ENCODE results near the gene IRAK1BP1.
"Not testable (repeated sequence)": the region's sequence is repeated elsewhere in the genome, so short reads cannot be mapped to it uniquely, and the experiment has no call there.

IRAK1BP1 gene

DNA sequence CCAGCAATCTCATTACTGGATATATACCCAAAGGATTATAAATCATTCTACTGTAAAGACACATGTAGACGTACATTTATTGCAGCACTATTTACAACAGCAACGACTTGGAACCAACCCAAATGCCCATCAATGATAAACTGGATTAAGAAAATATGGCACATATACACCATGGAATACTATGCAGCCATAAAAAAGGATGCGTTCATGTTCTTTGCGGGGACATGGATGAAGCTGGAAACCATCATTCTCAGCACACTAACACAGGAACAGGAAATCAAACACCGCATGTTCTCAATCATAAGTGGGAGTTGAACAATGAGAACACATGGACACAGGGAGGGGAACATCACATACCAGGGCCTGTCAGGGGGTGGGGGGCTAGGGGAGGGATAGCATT, 22.6 kb downstream of the IRAK1BP1 start:
- not testable (repeated sequence) for DNase-seq (ENCODE audit: low spot score)

DNA sequence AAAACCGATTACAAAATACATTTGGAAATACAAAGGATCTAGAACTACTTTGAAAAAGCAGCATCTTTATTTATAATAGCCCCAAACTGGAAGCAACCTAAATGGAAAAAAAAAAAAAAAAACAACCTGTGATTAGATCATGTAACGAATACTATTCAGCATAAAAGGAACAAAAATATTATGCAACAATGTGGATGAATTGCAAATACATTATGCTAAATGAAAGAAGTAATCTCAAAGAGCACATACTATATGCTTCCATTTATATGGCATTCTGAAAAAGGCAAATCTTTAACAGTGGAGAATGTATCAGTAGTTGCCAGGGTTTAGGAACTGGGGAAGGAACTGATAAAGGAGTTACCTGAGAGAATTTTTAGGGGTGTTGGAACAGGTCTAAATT, 28.9 kb downstream of the IRAK1BP1 start:
- DNase-seq (ENCODE audit: low spot score), result no peak

DNA sequence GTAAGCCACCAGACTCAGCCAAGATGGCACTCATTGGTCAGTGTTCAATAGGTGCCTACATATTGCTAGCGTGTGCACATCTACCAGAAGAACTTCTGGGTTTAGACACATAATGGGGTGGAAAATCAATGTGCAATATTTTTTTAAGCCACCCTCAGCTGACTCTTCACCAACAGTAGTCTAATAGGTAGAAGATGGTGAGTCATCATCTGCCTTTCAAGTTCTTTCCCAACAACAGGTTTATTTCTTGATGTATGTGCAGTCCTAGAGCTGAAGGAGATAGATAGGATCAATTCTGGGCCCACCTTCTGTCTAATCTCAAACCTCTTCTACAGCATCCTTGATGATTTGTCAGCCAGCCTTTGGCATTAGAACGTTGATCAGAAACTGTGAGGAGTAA, 41.3 kb downstream of the IRAK1BP1 start:
- DNase-seq (ENCODE audit: low spot score), result no peak

DNA sequence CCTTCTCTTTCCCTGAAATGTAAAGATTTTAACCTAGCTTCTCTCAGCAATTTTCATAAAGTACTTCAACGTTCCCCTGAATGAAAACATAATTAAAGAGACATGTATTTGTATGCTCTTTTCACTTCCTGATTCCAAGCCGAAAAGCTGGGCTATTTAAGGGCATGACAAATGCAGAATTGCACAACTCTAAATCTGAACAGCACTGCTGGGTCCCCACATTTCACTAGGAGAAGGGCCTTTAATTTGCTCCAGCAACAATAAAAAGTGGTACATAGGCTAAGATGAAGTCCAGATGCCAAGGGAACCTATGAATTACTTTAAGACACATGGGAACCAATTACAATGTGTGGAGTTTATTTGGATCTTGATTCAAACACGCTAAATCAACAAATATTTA, 42.0 kb downstream of the IRAK1BP1 start:
- DNase-seq (ENCODE audit: low spot score), result no peak

DNA sequence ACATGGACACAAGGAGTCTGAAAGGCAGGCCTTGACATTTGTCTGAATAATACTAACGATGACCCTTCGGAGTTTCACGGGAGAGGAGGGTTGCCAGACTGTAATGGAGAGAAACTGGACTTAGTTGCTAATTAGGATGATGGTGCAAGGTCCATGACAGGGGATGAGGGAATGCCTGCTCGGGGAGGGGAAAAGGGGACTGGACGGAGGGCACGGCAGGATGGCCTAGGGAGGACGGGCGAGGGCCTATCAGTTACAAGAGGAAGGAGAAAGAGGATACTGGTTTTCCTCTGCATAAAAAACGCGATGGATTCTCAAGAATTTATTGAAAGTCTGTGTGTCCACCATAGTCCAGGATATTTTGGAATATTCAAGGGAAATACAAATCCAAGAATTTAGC, 42.7 kb downstream of the IRAK1BP1 start:
- DNase-seq (ENCODE audit: low spot score), result no peak

DNA sequence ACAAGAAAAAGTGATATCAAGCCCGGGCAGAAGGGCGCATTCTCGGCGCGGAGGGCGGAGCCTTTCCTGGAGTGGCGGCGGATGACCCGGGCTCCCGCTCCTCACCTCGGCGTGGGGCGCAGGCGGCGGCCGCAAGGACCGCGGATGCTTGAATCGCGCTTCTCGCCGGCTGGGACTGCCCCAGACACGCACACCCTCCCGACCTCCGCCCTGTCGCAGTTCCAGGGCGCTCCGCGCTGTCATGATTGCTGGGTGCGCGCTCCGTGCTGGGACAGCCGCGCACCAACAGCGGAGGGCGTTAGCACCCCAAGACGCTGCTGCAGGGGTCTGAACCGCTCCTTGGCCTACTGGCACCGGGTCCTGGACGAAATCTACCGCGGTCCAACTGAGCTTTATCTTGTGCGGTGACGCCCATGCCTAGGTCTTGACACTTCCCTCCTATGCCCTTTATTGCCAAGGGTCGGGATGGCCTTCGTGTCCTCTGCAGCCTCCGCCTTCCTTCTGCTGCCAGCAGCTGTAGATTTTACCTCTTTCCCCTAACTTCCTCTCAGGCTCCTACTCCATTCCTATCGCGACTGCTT, 43.3 kb downstream of the IRAK1BP1 start:
- peak; percentile 24 for DNase-seq (ENCODE audit: low spot score)

DNA sequence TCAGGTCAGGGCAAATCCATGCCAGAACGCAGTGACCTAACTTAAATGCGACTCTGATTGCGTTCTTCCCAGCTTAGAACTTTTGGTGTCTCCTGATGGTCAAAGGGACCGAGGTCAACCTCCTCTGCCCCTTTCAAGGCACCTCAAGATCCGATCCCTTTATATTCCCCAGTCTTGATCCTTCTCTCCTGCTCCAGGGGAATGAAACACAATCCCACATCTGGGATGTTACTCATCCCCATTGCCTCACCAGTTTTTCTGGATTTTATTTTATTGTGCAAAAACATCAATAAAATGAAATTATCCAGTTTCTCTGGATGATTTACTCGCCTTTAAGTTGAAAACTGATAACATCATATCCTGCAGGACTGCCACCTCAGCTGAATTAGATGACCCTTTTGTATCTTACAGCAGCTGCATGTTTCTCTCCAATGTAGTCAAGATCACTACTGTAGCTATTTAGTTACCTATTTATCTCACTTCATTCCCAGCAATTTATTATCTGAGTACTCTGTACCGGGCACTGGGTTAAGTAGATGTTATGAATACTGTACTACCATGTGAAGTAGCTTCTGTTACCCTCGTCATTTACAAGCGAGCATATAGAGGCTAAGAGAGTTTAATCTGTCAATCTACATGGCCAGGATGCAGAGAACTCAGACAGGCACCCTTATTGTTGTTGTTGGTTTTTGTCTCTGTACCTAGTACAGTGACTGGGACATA, 44.0 kb downstream of the IRAK1BP1 start:
- no peak for DNase-seq (ENCODE audit: low spot score)

DNA sequence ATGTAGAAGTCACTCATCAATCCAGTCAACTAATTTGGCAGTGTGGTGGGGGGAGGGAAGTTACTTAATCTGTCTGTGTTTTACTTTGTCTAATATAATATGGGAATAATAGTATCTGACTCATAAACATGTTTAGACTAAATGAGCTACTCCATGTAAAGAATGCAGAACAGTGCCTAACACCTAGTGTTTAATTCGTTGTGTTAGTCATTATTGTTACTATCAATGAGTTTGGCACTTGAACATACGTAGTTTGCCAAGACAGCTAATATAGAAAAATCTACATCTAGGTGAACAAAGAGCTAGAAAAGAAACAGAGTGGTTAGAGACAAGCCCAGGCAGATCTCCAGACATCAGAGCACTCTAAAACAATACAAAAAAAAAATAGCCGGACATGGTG, 49.1 kb downstream of the IRAK1BP1 start:
- no peak for DNase-seq (ENCODE audit: low spot score)

DNA sequence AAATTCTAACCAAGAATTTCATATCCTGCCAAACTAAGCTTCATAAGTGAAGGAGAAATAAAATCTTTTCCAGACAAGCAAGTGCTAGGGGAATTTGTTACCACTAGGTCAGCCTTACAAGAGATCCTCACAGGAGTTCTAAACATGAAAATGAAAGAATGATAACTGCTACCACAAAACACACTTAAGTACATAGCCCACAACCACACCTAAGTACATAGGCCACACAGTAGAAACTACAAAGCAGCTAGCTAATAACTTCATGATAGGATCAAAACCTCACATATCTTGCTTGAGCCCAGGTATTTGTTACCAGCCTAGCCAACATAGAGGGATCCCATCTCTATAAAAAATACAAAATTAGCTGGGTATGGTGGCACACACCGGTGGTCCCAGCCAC, 50.4 kb downstream of the IRAK1BP1 start:
- DNase-seq (ENCODE audit: low spot score), result no peak

DNA sequence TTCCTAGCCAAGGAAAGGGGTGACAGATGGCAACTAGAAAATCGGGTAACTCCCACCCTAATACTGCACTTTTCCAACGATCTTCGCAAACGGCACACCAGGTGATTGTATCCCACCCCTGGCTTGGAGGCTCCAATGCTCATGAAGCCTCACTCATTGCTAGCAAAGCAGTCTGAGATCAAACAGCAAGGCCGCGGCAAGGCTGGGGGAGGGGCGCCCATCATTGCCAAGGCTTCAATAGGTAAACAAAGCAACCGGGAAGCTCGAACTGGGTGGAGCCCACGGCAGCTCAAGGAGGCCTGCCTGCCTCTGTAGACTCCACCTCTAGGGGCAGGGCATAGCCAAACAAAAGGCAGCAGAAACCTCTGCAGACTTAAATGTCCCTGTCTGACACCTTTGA, 53.8 kb downstream of the IRAK1BP1 start:
- DNase-seq (ENCODE audit: low spot score), result not testable (repeated sequence)

DNA sequence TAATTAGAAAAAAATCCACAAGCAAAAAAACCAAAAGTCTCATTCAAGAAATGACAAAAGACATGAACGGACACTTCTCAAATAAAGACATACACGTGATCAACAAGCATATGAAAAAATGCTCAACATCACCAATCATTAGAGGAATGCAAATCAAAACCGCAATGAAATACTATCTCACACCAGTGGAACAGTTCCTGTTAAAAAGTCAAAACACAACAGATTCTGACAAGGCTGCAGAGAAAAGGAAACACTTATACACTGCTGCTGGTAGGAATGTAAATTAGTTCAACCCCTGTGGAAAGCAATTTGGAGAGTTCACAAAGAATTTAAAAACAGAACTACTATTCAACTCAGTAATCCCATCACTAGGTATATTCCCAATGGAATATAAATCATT, 58.0 kb downstream of the IRAK1BP1 start:
- DNase-seq (ENCODE audit: low spot score), result no peak

DNA sequence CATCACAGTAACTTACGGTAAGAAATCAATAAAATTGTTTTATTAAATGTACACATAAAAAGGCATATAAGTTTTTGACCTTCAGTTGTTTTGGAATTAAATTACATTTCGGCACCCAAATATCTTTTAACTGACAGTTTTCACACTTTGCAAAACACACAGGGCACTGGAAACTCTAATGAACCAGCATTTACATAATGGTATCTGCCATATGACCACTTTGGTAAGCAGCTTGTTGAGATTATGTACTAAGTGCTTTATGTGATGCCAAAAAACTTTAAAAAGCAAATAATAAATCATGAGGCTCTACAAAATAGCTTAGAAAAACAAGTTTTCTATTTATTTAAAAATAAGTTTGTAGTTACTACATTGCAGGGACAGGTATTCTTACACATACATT, 68.2 kb downstream of the IRAK1BP1 start:
- DNase-seq (ENCODE audit: low spot score), result no peak

DNA sequence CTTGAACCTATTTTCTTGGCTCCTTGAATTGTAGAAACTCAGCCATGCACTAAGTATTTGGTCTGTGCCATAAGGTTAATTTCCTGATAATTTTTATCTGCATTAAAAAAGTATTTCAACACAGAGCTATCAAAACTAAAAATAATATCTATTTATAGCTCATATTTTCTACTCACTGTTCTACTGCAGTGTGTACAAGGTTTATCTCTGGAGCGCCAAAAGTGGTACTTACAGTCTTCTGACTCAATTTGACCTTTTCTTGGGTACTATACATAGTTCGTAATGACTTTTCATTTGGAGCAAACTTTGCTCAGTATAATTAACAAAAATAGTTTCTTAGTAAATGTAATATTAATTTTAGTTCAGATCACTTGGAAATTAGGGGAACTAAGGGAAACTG, 69.2 kb downstream of the IRAK1BP1 start:
- no peak for DNase-seq (ENCODE audit: low spot score)

DNA sequence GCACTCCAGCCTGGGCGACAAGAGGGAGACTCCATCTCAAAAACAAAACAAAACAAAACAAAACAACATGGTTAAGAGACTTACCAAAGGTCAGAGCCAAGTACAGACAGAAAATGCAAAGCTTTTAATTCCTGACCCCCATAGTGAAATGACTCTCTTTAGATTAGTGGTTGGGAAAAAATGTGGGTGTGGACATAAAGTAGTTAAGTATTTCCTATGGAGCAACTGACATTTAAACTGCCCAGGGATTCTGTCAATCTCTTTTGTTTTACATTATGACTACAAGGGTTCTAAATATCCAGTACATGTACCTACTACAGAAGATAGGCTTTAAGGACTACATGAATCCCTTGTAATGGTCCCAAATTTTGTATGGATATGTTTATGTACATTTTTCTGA, 75.1 kb downstream of the IRAK1BP1 start:
- DNase-seq (ENCODE audit: low spot score), result no peak

DNA sequence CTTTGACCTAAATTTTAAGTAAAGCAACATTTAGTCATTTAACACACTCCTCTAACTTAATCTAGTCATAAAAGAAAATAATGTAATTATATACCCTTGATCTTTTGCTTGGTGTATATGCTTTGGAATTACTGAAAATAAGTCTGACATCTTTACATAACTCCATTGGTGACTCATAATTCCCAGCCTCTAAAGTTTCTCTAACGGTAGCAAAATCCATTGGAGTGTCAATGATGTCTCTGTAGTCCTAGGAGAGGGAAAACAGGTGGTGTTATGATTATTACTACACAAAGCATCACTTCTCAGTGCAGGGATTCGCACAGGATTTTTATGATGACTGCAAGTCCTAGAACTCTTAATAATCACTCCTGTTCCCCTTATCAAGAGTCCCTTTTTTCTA, 80.2 kb downstream of the IRAK1BP1 start:
- no peak for DNase-seq (ENCODE audit: low spot score)

DNA sequence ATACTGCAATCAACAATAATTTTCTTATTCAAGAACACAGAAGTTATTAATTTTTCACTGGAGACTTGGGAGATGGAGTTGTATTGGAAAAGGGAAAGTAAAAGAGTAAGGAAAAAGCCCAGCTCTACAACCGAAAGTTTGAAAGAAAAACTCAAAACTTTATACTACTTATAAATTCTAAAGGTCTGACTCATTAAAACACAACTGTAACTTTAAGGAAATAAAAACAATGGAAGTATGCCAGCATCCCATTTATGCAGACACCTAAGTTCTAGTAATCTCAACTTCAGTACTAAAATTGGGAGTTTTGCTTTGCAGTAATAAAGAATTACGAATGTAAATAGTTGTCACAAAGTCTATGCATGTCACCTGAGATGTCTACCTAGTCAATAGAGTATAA, 80.6 kb downstream of the IRAK1BP1 start:
- DNase-seq (ENCODE audit: low spot score), result no peak

DNA sequence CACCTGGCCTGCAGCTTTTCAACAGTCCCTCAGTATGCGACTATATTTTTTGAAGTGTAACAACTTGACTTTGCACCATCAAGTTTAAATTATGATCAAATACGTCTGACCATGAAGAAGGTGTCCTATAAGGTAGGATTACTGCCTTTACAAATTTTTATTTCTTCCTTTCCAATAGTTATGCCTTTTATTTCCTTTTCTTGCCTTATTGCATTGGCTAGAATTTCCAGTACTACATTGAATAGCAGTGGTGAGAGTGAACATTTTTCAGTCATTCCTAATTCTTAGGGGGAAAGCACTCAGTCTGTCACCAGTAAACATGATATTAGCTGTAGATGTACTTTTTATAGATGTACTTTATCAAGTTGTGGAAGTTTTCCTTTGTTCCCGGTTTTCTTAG, 81.4 kb downstream of the IRAK1BP1 start:
- no peak for DNase-seq (ENCODE audit: low spot score)

DNA sequence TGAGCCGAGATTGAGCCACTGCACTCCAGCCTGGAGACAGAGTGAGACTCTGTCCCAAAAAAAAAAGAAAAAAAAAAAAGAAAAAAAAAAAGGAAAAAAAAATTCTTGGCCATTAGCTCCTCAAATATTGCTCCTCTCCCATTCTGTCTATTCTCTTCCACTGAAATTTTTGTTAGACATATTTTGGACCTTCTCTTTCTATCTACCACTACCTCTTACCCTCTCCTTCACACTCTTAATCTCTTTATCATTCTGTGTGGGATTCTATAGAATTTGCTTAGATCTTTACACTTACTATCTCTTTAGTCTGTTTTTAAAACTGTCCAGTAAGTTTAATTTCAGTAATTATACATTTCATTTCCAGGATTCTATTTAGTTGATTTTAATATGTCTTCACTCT, 85.0 kb downstream of the IRAK1BP1 start:
- DNase-seq (ENCODE audit: low spot score), result no peak

Measured in D341Med (cell line).